HEK293 (cell line): ENCODE results near the gene ZFR2.
A peak's percentile ranks its signal among the peaks of the same experiment; 100 is the strongest.

Experiments
- CTCF ChIA-PET: fragments of 350-600 bp; formaldehyde crosslinking; extraction: SDS; loops from one replicate; lab custom pipeline; 2021; ENCODE audit warnings: antibody characterized with exemption; lab: Yijun Ruan, JAX
- POLR2A ChIA-PET: fragments of 300-600 bp; formaldehyde crosslinking; extraction: SDS; loops from one replicate; lab custom pipeline; 2020; ENCODE audit warnings: antibody characterized with exemption, inconsistent platforms; lab: Yijun Ruan, JAX
- H3K27ac ChIP-seq: fragments of 200-500 bp; sonication (Bioruptor generic); 2 replicates; pipeline ENCODE4 v1.5.1; 2014; ENCODE audit warnings: low read depth, low read length, control low read depth, inconsistent platforms; ENCODE audit errors: extremely low read depth
- H3K36me3 ChIP-seq, 2 experiments: fragments of 200-500 bp in 1 of 2; sonication (Bioruptor generic) in 1 of 2; 1 replicate in 1 of 2; 2 replicates in 1 of 2; pipeline ENCODE4 v1.5.1; 2014 to 2017; ENCODE audit warnings: inconsistent platforms in 2 of 2, low read length in 2 of 2; ENCODE audit not compliant: control insufficient read depth in 2 of 2, insufficient read depth in 1 of 2
- H3K4me1 ChIP-seq: fragments of 200-500 bp; sonication (Bioruptor generic); 2 replicates; pipeline ENCODE4 v1.5.1; 2014; ENCODE audit warnings: mild to moderate bottlenecking, low read length, inconsistent platforms; ENCODE audit not compliant: control insufficient read depth, insufficient read depth
- H3K4me3 ChIP-seq: 2 replicates; pipeline ENCODE4 v1.5.1; 2011; ENCODE audit warnings: low read depth, mild to moderate bottlenecking, control low read depth, low read length, moderate library complexity
- H3K9me3 ChIP-seq: fragments of 200-500 bp; sonication (Bioruptor generic); 2 replicates; pipeline ENCODE4 v1.5.1; 2014; ENCODE audit warnings: low read depth, low read length, inconsistent platforms; ENCODE audit not compliant: control insufficient read depth, insufficient read depth
- ELK4 ChIP-seq: IDR thresholded peaks from 2 replicates; pipeline ENCODE4 v1.6.1; 2011; ENCODE audit warnings: mild to moderate bottlenecking, low read depth, low read length, borderline replicate concordance
- HIC1 ChIP-seq: fragments of 450-650 bp; formaldehyde crosslinking; IDR thresholded peaks from 2 replicates; pipeline ENCODE4 v1.5.1; 2016; ENCODE audit warnings: missing biosample characterization, missing genetic modification characterization
- PATZ1 ChIP-seq: fragments of 450-650 bp; formaldehyde crosslinking; IDR thresholded peaks from 2 replicates; pipeline ENCODE4 v1.5.1; 2016; ENCODE audit warnings: missing biosample characterization, missing genetic modification characterization
- SP3 ChIP-seq: fragments of 450-650 bp; formaldehyde crosslinking; IDR thresholded peaks from 2 replicates; pipeline ENCODE4 v1.5.1; 2016; ENCODE audit warnings: missing biosample characterization, missing genetic modification characterization
- ZNF19 ChIP-seq: fragments of 450-650 bp; formaldehyde crosslinking; IDR thresholded peaks from 2 replicates; pipeline ENCODE4; 2016; ENCODE audit warnings: missing biosample characterization, missing genetic modification characterization, low read depth
- ZNF2 ChIP-seq: fragments of 450-650 bp; formaldehyde crosslinking; IDR thresholded peaks from 2 replicates; pipeline ENCODE4 v1.5.1; 2016; ENCODE audit warnings: missing biosample characterization, missing genetic modification characterization
- ZNF223 ChIP-seq: fragments of 450-650 bp; formaldehyde crosslinking; IDR thresholded peaks from 2 replicates; pipeline ENCODE4 v1.5.1; 2016; ENCODE audit warnings: missing biosample characterization, missing genetic modification characterization
- ZNF350 ChIP-seq: fragments of 450-650 bp; formaldehyde crosslinking; IDR thresholded peaks from 2 replicates; pipeline ENCODE4 v1.5.0; 2017; ENCODE audit warnings: missing biosample characterization, mild to moderate bottlenecking, missing genetic modification characterization
- ZNF391 ChIP-seq: fragments of 450-650 bp; formaldehyde crosslinking; IDR thresholded peaks from 2 replicates; pipeline ENCODE4 v1.5.1; 2016; ENCODE audit warnings: low read depth, missing biosample characterization, missing genetic modification characterization, borderline replicate concordance
- ZNF48 ChIP-seq: fragments of 450-650 bp; formaldehyde crosslinking; IDR thresholded peaks from 2 replicates; pipeline ENCODE4 v1.5.1; 2016; ENCODE audit warnings: missing biosample characterization, missing genetic modification characterization
- ZNF624 ChIP-seq: fragments of 450-650 bp; formaldehyde crosslinking; IDR thresholded peaks from 2 replicates; pipeline ENCODE4 v1.5.1; 2017; ENCODE audit warnings: missing biosample characterization, missing genetic modification characterization
- ZNF792 ChIP-seq: fragments of 450-650 bp; formaldehyde crosslinking; IDR thresholded peaks from 2 replicates; pipeline ENCODE4 v1.5.1; 2016; ENCODE audit warnings: missing biosample characterization, missing genetic modification characterization

Gene ZFR2

GRCh38 chr19:3785451-3785937 lies 83.3 kb downstream of the ZFR2 start (continued):
- no peak for TF ChIP-seq ZNF223 (tag by site-specific recombination)
- no peak for TF ChIP-seq ZNF792 (tag by site-specific recombination)
- TF ChIP-seq ZNF624 (tag by site-specific recombination) = no peak
- no peak for TF ChIP-seq ZNF48
- TF ChIP-seq ELK4 = no peak

GRCh38 chr19:3784607-3785450 lies 84.0 kb downstream of the ZFR2 start:
- H3K36me3 ChIP-seq = no peaks in the 10 kb centered on the region
- H3K9me3 ChIP-seq = no peaks in the 10 kb centered on the region
- no peaks in the 10 kb centered on the region for H3K4me1 ChIP-seq
- 0 out of 2 replicates have a peak, but pooled peaks have one; percentile 18 for TF ChIP-seq ZNF391
- no peak for TF ChIP-seq ZNF350 (tag by site-specific recombination)
- 0 out of 2 replicates have a peak, but pooled peaks have one; percentile 28 for TF ChIP-seq HIC1 (tag by site-specific recombination)
- POLR2A ChIA-PET = interaction anchor here (1.6 kb wide), 1 partner anchor 23 kb away, joined by 6 read pairs; the partner anchor contains the start of genes APBA3 and MRPL54
- CTCF ChIA-PET = interaction anchor here (0.9 to 1.1 kb wide), 2 partner anchors 9 kb away, joined by 3 to 4 read pairs; no protein-coding TSS in a partner anchor
- H3K4me3 ChIP-seq = no peak overlapping the region
- no peak overlapping the region for H3K27ac ChIP-seq

GRCh38 chr19:3783660-3784584 lies 84.9 kb downstream of the ZFR2 start:
- ChIA-PET POLR2A (interaction anchor here (1.6 kb wide), 1 partner anchor 22 kb away, joined by 6 read pairs; the partner anchor contains the start of genes APBA3 and MRPL54), CTCF (interaction anchor here (0.8 to 1.1 kb wide), 2 partner anchors 9 to 38 kb away, joined by 3 to 4 read pairs; no protein-coding TSS in a partner anchor)
- TF ChIP-seq ZNF19 (no peak), ZNF223 (tag by site-specific recombination) (no peak), PATZ1 (tag by site-specific recombination) (0 out of 2 replicates have a peak, but pooled peaks have one; percentile 7), SP3 (tag by site-specific recombination) (no peak), ZNF2 (tag by site-specific recombination) (0 out of 2 replicates have a peak, but pooled peaks have one; percentile 37)

More at GRCh38 chr19:3783660-3784584, 84.9 kb downstream of the ZFR2 start:
- Histone ChIP-seq H3K36me3 (no peaks in the 10 kb centered on the region), H3K4me1 (no peaks in the 10 kb centered on the region), H3K4me3 (no peak overlapping the region), H3K9me3 (no peaks in the 10 kb centered on the region), H3K27ac (no peak overlapping the region)
